ENCODE data around the gene HOPX.

- TF ChIP-seq, protein P1, sequence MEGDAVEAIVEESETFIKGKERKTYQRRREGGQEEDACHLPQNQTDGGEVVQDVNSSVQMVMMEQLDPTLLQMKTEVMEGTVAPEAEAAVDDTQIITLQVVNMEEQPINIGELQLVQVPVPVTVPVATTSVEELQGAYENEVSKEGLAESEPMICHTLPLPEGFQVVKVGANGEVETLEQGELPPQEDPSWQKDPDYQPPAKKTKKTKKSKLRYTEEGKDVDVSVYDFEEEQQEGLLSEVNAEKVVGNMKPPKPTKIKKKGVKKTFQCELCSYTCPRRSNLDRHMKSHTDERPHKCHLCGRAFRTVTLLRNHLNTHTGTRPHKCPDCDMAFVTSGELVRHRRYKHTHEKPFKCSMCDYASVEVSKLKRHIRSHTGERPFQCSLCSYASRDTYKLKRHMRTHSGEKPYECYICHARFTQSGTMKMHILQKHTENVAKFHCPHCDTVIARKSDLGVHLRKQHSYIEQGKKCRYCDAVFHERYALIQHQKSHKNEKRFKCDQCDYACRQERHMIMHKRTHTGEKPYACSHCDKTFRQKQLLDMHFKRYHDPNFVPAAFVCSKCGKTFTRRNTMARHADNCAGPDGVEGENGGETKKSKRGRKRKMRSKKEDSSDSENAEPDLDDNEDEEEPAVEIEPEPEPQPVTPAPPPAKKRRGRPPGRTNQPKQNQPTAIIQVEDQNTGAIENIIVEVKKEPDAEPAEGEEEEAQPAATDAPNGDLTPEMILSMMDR (tag by site-specific recombination; IDR thresholded peaks at IDR 0.05): no peak
- TF ChIP-seq, protein P2, sequence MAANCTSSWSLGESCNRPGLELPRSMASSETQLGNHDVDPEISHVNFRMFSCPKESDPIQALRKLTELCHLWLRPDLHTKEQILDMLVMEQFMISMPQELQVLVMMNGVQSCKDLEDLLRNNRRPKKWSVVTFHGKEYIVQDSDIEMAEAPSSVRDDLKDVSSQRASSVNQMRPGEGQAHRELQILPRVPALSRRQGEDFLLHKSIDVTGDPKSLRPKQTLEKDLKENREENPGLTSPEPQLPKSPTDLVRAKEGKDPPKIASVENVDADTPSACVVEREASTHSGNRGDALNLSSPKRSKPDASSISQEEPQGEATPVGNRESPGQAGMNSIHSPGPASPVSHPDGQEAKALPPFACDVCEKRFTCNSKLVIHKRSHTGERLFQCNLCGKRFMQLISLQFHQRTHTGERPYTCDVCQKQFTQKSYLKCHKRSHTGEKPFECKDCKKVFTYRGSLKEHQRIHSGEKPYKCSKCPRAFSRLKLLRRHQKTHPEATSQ (tag by site-specific recombination; IDR thresholded peaks at IDR 0.05): no peak
- TF ChIP-seq ZNF335 (tag by site-specific recombination; conservative IDR thresholded peaks at IDR 0.05): no peak
- TF ChIP-seq ZNF785 (tag by site-specific recombination; IDR thresholded peaks at IDR 0.05): no peak
- TF ChIP-seq OVOL3 (tag by site-specific recombination; IDR thresholded peaks at IDR 0.05): no peak
- TF ChIP-seq ZNF629 (tag by site-specific recombination; IDR thresholded peaks at IDR 0.05): no peak
Measured at GRCh38 chr4:56627985-56628384, 53.1 kb downstream of the HOPX start.
